T-helper 1 cell (primary cell): Measurements from ENCODE around the gene GLDC.
"Not testable (repeated sequence)": the region's sequence is repeated elsewhere in the genome, so short reads cannot be mapped to it uniquely, and the experiment has no call there.

Source experiments
- DNase-seq, 5 donors: peaks; one replicate each; pipeline ENCODE4 v3.0.0-alpha.2; 2012 to 2020

GLDC gene

DNA sequence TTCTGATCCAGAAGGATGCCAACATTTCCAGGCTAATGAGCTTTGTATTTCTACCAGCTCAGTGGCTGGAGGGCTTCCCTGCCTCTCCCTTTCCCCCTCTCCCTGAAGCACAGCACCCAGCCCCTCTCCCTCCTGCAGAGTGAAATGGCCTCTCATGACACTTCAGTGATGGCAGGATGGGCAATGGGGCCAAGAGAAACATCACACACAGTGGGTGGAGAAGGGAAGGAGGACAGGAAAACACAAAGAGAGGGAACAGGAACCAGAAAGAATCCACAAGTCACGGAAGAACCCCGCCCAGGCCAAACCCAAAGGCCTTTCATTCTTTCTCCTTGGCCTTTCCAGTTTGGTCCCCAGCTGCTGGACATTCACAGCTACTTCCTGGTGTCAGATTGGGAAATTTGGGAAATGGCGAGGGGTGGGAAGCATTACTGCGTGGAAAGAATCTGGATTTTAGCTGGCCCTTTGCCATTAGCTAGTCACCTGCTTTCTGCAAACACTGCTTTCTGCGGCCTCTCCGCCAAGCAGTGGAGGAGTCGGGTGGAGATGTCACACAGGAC, 82.6 kb downstream of the GLDC start:
- DNase-seq, result no peak

DNA sequence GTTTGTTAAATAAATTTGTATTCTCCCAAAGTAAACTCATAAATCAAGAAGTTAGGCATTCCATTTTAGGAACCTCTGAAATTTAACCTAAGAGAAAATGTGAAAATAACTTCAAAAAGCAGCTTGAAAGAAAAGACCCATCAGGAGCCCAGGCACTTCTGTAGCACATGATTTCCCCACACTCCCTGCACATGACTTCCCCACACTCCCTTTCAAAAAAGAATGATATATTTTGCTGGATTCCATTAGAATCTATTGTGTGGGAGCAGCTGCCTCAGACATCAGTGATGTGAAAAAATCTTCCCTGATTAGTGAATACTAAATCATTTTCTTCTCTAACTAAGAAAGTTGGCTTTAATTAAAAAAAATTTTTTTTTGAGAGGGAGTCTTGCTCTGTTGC, 83.3 kb downstream of the GLDC start:
- DNase-seq, result no peak

DNA sequence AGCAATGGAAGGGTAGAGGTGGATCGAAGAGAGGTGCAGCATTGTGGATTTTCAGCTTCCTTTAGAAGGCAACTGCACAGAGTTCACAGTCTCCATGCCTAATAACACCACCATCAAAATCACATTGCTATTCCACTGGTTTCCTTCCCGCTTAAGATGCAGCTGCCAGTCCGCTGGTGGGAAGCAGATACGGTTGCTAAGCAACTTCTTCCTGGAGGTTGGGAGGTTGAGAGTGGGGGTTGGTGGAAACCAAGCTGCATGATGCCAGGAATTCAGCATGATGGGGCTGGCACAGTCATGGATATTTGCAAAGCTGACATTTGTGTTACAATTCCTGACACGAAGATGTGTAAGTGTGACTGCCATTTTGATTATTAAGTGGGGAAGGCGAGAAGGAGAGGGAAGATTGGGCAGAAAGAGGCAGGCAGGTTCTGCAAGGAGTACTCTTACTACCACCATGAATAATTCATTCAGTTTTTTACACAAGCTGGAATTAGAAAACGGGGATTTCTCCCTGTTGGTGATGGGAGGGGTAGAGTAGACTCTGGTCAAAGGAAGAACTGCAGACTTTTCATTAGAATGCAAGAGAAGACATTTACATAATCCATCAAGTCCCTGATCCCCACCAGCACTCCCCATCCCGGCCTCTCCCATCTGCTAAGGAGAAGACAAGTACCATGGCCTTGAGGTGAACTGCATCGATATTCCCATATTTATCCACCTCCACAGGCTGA, 87.5 kb downstream of the GLDC start:
- DNase-seq, result no peak

DNA sequence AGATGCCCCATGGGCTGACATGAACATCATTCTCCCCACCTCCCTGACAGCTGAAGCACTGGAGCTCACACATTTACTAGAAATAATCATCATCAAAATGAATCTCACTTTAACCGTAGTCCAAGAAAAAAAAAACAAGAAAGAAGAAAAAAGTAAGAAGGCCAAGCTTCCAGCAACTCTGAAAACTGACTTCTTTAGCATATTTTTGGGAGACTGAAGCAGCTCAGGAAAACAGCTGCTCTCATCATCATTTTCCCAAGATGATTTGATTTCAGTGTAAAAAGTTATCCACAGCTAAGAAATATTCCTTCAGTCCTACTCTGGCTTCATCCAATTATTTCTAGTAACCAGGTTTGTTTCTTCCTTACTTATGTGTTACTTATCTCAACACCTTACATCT, 91.7 kb downstream of the GLDC start:
- DNase-seq, result no peak

DNA sequence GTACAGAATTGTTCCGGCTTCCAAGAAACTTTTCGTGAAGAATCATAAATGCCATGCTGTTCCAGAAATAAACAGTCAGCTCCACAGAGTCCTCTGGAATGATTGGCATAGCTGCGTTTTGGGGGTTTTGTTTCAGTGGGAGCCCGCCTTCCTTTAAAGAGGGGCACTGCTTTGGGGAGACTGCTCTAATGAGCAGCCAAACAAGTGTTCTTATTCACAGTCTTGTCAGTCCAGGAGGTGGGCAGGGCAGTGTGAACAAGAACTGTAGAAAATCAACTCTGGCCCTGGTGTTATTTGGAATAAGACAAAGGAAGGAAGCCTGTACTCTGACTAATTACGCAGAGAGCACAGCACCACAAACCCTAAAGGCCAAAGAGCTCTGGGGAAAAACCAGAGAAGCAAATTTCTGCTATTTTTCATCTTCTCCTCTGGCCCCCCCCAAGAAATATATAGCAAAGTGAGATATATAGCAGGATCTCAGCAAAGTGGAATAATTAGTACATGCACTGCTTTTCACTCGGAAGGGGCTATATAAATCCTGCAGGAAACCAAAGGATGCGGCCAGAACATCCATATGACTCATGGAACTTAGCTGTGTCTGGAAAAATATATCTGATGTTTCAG, 92.9 kb downstream of the GLDC start:
- DNase-seq, result no peak

DNA sequence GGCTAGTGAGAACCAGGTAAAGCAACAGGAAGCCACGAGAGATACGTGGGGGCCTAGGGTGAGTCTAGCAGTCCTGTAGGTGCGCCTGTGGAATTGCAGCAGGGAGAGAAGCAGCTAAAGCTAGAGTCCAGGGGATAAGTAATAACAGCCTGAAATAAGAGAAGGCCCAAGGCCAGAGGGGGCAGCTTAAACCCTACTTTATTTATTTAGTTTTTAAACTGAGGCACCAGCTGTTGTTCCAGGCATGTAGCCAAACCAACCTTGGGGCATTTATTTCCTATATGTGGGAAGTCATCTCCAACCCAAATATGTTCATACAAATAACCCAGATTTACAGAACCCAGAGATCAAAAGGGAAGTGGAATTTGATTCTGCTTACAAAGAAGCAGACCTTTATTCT, 93.5 kb downstream of the GLDC start:
- no peak for DNase-seq

DNA sequence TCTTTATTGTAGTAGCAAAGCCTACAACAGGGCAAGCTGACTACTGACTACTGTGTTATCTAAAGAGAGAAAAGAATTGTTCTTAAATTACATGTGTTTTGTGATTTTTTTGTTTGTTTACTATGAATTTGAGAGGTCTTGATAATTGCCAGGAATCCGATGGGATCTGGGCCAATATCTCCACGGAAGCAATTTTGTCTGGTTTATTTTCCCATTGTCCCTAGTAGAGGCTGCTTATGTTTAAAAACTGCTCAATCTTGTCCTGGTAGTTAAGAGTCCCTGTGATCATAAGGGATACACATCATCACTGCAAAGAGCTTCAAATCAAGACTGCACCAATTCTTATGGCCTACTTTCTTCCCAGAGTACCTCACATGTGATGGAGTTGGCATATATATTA, 94.4 kb downstream of the GLDC start:
- DNase-seq, result no peak

DNA sequence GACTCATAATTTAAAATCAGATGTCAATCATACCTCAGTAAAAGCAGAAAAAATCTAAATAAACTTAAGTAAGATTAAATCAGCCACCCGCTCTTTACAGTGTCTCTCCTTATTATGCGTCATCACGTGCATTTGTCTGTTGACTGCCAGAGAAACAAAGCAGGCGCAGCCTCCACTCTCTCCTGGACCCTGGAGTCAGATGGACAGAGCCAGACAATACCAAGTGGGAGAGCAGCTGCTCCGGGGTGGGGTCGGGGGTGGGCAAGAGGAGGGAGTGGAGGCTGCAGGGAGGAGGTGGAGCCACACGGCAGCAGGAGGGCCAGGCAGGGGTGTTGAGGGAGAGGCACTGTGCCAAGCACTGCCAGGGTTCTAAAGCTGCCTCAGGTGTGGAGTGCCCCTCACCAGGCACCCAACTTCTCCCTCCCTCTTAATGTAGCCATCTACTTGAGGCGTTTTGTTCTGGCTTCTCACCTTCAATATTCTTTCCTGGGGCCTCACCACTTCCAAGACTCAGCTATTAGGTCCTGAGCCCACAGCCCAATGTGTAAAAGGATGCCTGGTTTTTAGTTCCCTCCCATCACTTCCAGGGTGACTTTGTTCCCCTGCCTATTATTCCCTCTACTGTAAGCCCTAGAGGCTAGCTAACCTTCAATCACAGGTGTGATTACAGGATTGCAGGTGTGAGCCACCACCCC, 96.3 kb downstream of the GLDC start:
- DNase-seq, result no peak

DNA sequence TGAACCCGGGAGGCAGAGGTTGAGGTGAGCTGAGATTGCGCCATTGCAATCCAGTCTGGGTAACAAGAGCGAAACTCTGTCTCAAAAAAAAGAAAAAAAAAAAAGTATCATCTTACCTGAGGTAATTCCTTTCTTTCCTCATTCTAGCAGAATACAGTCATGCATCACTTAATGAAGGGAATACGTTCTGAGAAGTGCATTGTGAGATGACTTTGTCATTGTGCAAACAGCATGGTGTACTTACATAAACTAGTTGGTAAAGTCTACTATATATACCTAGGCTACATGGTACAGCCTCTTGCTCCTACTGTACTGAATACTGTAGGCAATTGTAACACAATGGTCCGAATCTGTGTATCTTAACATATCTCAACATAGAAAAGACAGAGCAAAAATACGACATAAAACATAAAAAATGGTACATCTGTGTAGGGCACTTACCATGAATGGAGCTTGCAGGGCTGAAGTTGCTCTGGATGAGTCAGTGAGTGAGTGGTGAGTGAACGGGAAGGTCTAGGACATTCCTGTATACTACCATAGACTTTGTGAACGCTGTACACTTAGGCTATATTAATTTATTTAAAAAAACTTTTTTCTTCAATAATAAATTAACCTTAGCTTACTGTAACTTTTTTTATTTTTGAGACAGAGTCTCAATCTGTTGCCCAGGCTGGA, 100.4 kb downstream of the GLDC start:
- no peak for DNase-seq

DNA sequence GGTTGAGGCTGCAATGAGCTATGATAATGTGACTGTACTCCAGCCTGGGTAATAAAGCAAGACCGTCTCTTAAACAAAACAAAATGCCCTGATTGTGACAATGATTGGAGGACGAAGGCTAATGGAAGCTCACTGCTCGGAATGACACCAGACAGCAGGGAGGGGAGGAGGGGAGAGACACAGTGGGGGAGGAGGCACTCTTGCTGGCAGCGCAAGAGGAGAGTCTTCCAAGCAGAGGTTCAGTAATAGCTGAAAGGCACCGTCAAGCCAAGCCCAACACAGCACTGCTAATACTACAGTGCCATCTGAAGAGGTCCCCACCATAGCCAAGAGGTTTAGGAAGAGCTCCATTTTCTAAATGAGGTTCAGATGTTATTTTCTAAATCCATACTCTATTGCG, 102.3 kb downstream of the GLDC start:
- DNase-seq, result no peak

DNA sequence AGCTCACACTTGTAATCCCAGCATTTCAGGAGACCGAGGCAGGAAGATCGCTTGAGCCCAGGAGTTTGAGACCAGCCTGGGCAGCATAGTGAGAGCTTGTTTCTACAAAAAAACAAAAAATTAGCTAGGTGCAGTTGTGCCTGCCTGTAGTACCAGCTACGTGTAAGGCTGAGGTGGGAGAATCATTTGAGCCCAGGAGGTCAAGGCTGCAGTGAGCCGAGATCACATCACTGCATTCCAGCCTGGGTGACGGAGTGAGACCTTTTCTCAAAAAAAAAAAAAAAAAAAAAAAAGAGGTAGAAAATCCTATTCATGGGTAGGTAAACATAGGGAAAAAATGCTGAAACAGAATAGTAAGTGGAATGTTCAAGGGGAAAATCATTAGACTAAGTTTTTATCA, 102.9 kb downstream of the GLDC start:
- not testable (repeated sequence) for DNase-seq

DNA sequence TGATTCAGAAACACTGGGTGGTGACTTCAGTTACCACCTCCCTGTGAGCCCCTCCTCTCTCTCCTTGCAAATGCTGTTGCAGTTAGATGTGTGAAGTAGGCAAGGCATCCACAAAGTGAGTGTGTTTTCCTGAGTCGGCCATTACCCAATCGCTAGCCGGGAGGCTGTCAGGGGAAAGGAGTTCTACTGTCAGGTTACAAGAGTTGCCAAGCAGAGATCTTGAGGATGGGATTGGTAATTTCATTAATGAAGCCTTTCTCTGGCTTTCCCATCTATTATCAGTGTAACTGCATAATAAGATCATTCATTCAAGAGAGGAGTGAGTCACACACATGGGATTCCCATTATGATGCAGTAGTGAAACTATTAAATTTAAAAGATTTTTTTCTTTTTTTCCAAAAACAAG, 106.9 kb downstream of the GLDC start:
- no peak for DNase-seq

DNA sequence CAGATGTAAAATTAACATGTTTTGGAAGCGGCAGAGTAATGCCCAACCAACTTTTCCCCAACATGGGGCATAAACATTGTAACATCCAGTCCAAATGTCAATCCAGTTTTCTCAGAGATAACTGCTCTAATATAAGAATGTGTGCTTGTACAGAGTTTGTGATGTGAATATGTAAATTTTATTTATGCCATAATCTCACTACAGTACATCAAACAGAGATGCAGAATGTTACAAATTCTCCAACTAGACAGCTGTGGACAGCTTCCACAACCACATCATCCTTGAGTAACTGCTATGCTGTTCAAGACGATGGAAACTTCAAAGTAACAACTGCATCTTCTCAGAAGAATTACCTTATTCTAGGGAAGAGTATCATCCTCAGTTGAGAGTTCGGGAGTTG, 109.9 kb downstream of the GLDC start:
- no peak for DNase-seq

DNA sequence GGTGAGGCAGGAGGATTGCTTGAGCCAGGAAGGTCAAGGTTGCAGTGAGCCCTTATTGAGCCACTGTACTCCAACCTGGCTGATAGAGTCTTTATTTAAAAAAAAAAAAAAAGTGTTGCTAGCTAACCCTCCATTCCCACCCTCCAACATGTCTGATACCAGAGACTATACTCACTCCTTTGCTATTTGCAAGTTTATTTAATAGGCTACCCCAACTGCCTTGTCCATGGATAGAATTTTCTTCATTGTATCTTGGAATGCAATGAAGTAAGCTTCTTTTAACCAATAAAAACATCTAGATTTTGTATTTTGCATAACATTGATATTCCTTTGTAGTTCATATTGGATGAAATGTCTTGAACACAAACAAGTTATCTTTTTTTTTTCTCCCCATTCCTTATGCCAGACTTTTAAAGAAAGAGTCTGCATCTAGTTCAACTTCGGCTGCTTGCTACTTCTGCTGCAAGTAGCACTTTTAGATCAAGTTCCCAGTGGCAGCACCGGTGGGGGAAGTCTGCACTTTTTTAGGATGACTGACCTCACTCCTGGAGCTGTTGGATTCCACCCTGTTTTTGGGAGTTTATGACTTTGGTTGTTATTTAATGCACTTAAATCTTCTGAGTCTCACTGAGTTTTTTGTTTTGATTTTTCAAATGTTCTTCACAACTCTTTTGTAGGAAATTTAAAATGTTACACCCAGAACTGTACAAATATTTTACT, 120.0 kb downstream of the GLDC start:
- DNase-seq, result no peak

DNA sequence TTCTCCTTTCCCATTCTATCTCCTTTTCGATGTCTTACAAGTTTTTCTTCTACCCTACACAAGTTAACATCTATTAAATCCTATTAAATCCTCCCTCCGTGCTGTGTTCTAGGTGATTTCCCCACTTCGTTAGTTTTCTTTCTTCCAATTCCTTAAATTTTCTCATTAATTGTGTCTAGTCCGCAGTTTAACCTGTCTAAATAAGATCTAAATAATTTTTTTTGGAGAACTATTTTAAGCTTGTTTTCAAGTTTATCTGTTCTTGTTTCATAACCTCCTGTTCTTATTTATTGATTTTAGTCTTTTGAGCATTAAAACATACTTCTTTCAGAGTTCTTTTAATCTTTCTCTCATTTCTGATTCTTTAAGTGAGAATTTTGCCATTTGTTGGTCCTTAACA, 123.3 kb downstream of the GLDC start:
- DNase-seq, result no peak

DNA sequence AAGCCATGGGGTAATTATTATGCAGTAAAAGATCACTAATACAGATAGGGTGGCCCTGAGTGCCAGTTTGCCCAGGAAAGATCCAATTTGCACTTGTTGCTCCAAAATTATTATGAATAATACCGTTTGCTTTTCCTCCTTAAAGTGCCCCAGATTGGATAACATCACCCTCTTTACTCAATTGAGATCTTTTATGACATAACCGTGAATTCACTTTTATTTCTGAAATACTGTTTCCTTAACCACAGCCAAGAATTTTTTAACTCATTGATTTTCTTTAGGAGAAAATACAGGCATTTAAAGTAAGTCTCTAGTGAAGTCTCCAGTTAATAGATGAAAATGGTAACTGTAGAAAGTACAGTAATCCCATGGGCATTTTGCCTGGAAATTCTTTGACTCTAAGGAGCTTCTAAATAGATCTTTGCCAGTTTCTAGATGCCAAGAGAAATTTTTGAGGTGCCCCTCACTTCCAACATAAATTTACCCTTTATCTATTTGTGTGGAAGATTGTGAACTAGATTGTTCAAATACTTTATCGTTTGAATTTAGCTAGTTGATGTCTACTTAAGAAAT, 133.4 kb downstream of the GLDC start:
- no peak for DNase-seq

DNA sequence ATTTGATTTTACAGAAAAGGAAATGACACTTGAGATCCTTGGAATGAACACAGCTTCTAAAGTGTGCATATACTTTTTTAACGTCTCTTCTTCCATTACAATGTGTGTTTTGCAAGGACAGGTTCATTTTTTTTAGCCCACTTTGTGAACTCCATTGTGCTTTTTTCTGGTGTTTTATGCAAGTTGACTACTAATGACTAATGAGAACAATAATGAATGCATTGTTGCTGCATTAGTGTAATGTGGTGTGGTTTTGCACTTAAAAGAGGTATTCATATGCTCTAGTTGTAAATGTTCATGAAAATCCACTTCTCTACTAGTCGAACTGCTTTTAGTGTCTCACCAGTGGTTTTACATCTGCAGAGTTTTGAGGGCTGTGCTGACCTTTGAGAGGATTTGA, 139.0 kb downstream of the GLDC start:
- no peak for DNase-seq

DNA sequence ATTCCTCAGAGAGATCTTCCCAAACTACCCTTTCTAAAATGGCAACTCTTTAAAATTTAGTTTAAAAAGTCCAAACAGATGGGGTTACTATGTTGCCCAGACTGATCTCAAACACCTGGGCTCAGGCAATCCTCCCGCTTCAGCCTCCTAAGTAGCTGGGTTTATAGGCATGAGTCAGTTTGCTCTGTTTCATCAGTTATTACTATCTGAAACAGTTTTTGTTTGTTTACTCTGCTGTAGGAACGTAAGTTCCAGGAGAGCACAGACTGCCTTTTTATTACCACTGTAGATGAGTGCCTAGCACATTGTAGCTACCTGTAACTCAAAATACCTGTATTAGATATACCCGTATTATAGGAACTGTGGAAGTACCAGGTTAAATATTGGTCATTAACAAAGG, 143.1 kb downstream of the GLDC start:
- DNase-seq, result no peak

DNA sequence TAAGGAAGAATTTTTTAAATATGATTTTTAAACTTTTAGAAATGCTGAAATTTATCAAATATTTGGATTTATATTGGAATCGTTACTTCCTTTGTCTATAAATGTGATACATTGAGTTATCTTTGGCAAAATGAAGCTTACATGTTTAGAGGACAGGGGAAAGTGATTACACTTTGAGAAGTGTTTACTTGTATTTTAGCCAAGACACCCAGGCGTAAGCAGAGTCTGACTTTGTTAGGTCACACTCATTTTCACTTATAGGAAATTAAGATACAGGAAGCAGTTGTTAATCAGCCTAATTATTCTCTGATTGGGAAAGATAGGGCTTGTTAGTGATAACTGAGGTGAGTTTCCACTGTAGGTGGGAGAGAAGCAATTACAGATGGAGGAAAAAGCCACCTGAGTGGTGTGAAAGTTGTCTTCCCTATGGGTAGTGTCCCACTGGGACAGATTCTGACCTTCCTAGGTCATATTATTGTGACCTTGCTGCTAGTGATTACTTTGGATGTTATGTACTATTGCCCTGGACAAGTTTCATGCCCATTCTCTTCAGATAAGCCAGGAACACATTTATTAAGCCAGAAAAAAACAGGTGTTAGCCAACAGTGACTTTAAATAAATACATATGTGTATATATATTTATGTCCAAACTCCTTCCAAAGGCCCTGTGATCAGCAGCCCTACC, 143.9 kb downstream of the GLDC start:
- DNase-seq, result no peak

DNA sequence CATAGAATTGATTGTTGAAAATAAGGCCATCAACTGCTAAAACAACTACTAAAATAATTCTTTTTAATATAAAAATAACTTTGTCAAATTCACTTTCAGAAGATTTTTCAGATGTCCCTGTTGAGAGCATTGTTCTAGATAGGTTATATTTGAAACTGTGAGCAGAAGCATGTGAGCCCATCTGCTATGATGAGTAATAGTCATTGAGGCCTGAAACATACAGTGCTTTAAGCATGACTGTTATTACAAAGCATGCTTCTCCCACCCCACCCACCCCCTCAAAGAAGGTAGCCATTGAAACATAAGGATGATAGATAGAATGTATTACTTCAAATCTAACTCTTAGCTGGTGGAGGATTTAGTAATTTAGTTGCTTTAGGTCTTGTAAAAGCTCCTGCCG, 146.5 kb downstream of the GLDC start:
- DNase-seq, result no peak

DNA sequence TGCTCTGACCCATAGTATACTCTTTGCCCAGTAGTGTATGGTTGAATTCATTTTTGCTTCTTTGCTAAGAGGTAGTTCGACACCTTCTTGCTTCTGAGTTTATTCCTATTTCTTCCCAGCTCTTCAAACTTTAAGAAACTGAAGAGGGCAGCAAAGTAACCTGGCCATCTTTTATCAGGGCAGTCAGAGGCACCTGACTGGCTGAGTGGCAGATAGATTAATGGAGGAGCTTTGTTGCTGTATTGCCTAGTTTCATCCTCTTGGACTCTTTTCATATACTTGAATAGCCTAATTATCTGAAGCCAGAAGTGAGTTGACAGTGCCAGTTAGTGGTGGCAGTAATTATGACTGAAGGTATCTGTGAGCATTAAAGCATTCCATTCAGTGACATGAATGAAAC, 150.1 kb downstream of the GLDC start:
- no peak for DNase-seq

DNA sequence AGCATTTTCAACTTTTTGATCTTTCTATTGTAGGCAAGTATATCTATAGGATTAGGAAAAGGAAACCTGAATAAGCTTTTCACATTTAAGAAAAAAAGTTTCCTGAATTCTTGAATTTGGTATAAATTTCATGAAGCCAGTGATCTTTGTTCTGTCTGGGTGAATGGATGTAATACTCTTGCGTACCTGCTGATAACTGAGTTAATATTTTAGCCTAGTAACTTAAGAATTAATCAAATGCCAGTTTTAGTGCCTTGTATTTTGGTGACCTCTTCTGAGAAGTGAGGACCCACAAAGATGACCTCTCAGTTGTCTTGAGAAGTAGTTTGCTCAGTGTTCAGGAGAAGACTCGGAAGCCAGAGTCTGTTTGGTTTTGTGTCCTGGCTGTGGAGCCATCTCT, 154.7 kb downstream of the GLDC start:
- no peak for DNase-seq
